DND-41 (cell line): ENCODE data around the gene ACAP2.
"Not testable (repeated sequence)": the region's sequence is repeated elsewhere in the genome, so short reads cannot be mapped to it uniquely, and the experiment has no call there.

ENCODE experiments used
- ATAC-seq: fragments of 200-7000 bp; cut with Tn5 transposase; 3 replicates; pipeline ENCODE4 v1.9.1; 2021; ENCODE audit warnings: low read depth; ENCODE audit not compliant: insufficient read depth
- DNase-seq: peaks from one replicate; pipeline ENCODE4 v3.0.0-alpha.2; 2020
- H2AFZ ChIP-seq: 2 replicates; pipeline ENCODE4 v1.6.0; 2012; ENCODE audit warnings: low read depth, low read length
- H3K27ac ChIP-seq: 2 replicates; pipeline ENCODE4 v1.5.1; 2012; ENCODE audit warnings: low read length, inconsistent platforms
- H3K27me3 ChIP-seq: fragments of 200-600 bp; sonication (generic); 2 replicates; pipeline ENCODE4 v1.6.0; 2012; ENCODE audit warnings: low read length, mild to moderate bottlenecking, inconsistent platforms; ENCODE audit not compliant: insufficient read depth, poor library complexity
- H3K36me3 ChIP-seq: 2 replicates; pipeline ENCODE4 v1.5.1; 2012; ENCODE audit warnings: low read length, inconsistent platforms; ENCODE audit not compliant: insufficient read depth
- H3K4me1 ChIP-seq: 2 replicates; pipeline ENCODE4 v1.5.1; 2012; ENCODE audit warnings: mild to moderate bottlenecking, low read length; ENCODE audit not compliant: insufficient read depth
- H3K4me2 ChIP-seq: 2 replicates; pipeline ENCODE4 v1.6.0; 2012; ENCODE audit warnings: mild to moderate bottlenecking, moderate library complexity, low read length, inconsistent platforms; ENCODE audit not compliant: insufficient read depth
- H3K4me3 ChIP-seq, 2 experiments: fragments of 200-600 bp in 1 of 2; shearing (Covaris generic) in 1 of 2; 2 replicates each; pipeline ENCODE4 v1.5.1; 2012 to 2016; ENCODE audit warnings: inconsistent platforms in 2 of 2, low read length in 2 of 2, mild to moderate bottlenecking in 2 of 2, low read depth in 1 of 2, moderate library complexity in 1 of 2
- H3K79me2 ChIP-seq: 2 replicates; pipeline ENCODE4 v1.6.0; 2012; ENCODE audit warnings: low read length, inconsistent platforms; ENCODE audit not compliant: insufficient read depth
- H3K9ac ChIP-seq: 2 replicates; pipeline ENCODE4 v1.6.0; 2012; ENCODE audit warnings: low read depth, mild to moderate bottlenecking, inconsistent platforms, low read length, moderate library complexity
- H3K9me3 ChIP-seq: 2 replicates; pipeline ENCODE4 v1.5.1; 2012; ENCODE audit warnings: low read length, moderate library complexity, mild to moderate bottlenecking, inconsistent platforms; ENCODE audit not compliant: insufficient read depth, severe bottlenecking
- H4K20me1 ChIP-seq: 2 replicates; pipeline ENCODE4 v1.6.0; 2012; ENCODE audit warnings: low read length; ENCODE audit not compliant: insufficient read depth
- CTCF ChIP-seq: IDR thresholded peaks from 2 replicates; pipeline ENCODE4 v1.5.1; 2012; ENCODE audit warnings: borderline replicate concordance, low read length, moderate library complexity, mild to moderate bottlenecking; ENCODE audit not compliant: poor library complexity, severe bottlenecking; ENCODE audit errors: extremely low read depth
- EZH2 ChIP-seq: IDR thresholded peaks from 3 replicates; pipeline ENCODE4 v1.6.1; 2012; ENCODE audit warnings: borderline replicate concordance, low read depth, mild to moderate bottlenecking, moderate library complexity, low read length, inconsistent platforms; ENCODE audit not compliant: severe bottlenecking

Gene ACAP2

GRCh38 chr3:195466251-195466650, 23.4 kb upstream of the ACAP2 start:
- Histone ChIP-seq H3K9ac (no peak overlapping the region), H3K9me3 (peaks cover 5% of the 10 kb centered on the region), H3K79me2 (no peaks in the 10 kb centered on the region), H3K27me3 (no peaks in the 10 kb centered on the region), H3K4me2 (no peak overlapping the region), H3K4me3 (no peak overlapping the region), H4K20me1 (no peaks in the 10 kb centered on the region), H2AFZ (no peak overlapping the region), H3K36me3 (no peaks in the 10 kb centered on the region), H3K4me1 (no peaks in the 10 kb centered on the region), H3K27ac (no peak overlapping the region)
- no peak for DNase-seq
- TF ChIP-seq CTCF (no peak), EZH2 (no peak)
- no peak for ATAC-seq

- H3K4me1 ChIP-seq: peaks cover 10% of the 10 kb centered on the region
- not testable (repeated sequence) for H2AFZ ChIP-seq, H3K9me3 ChIP-seq, DNase-seq, H3K79me2 ChIP-seq, H3K27ac ChIP-seq, H3K4me2 ChIP-seq, H3K4me3 ChIP-seq, H3K36me3 ChIP-seq, H3K27me3 ChIP-seq, H3K9ac ChIP-seq, H4K20me1 ChIP-seq, ATAC-seq
Measured at GRCh38 chr3:195462922-195463321, 20.1 kb upstream of the ACAP2 start.

- TF ChIP-seq CTCF (no peak), EZH2 (no peak)
- DNase-seq: no peak
- Histone ChIP-seq H3K4me1 (peaks cover 10% of the 10 kb centered on the region), H3K27ac (no peak overlapping the region), H3K4me2 (no peak overlapping the region), H3K9me3 (no peaks in the 10 kb centered on the region), H3K4me3 (no peak overlapping the region), H3K79me2 (no peaks in the 10 kb centered on the region), H3K9ac (no peak overlapping the region), H3K36me3 (no peaks in the 10 kb centered on the region), H4K20me1 (no peaks in the 10 kb centered on the region), H2AFZ (no peak overlapping the region), H3K27me3 (no peaks in the 10 kb centered on the region)
- no peak for ATAC-seq
Measured at GRCh38 chr3:195462308-195462610, 19.4 kb upstream of the ACAP2 start.

GRCh38 chr3:195461594-195462307, 18.9 kb upstream of the ACAP2 start:
- ATAC-seq (no peak), DNase-seq (no peak)
- no peak overlapping the region for H3K9ac ChIP-seq
- no peak overlapping the region for H3K4me3 ChIP-seq
- no peak overlapping the region for H3K4me2 ChIP-seq
- H3K27me3 ChIP-seq: no peaks in the 10 kb centered on the region
- H3K79me2 ChIP-seq: no peaks in the 10 kb centered on the region
- no peaks in the 10 kb centered on the region for H4K20me1 ChIP-seq
- no peaks in the 10 kb centered on the region for H3K9me3 ChIP-seq
- peaks cover 10% of the 10 kb centered on the region for H3K4me1 ChIP-seq
- H2AFZ ChIP-seq: no peak overlapping the region
- TF ChIP-seq CTCF: no peak
- no peak overlapping the region for H3K27ac ChIP-seq
- H3K36me3 ChIP-seq: no peaks in the 10 kb centered on the region
